H9 (cell line): ENCODE results near the gene RIOX2. TPM values are rescaled to one million over a fixed set of nuclear protein-coding genes. Genes with fewer than 3 reads are reported as not detected.

Experiments
- DNase-seq: peaks from one replicate; pipeline ENCODE4 v3.0.0-alpha.2; 2017
- H2AFZ ChIP-seq: one replicate; pipeline ENCODE4 v1.6.1; 2013; ENCODE audit warnings: mild to moderate bottlenecking, low read length, control low read depth, moderate library complexity
- H2AK5ac ChIP-seq: 2 replicates; pipeline ENCODE4 v1.6.1; 2013; ENCODE audit warnings: low read length, control low read depth, mixed read lengths; ENCODE audit not compliant: insufficient read length
- H2BK120ac ChIP-seq: one replicate; pipeline ENCODE4 v1.6.1; 2013; ENCODE audit warnings: low read depth, mild to moderate bottlenecking, low read length, control low read depth, inconsistent platforms; ENCODE audit not compliant: poor library complexity, severe bottlenecking
- H2BK12ac ChIP-seq: 2 replicates; pipeline ENCODE4 v1.6.1; 2013; ENCODE audit warnings: low read length, control low read depth, mixed read lengths, low read depth; ENCODE audit not compliant: insufficient read length
- H2BK15ac ChIP-seq: 2 replicates; pipeline ENCODE4 v1.6.1; 2013; ENCODE audit warnings: low read depth, low read length, control low read depth
- H2BK20ac ChIP-seq: one replicate; pipeline ENCODE4 v1.6.1; 2013; ENCODE audit warnings: low read depth, mild to moderate bottlenecking, low read length, control low read depth, inconsistent platforms; ENCODE audit not compliant: poor library complexity, severe bottlenecking
- H2BK5ac ChIP-seq: 2 replicates; pipeline ENCODE4 v1.6.1; 2013; ENCODE audit warnings: low read length, control low read depth, mixed read lengths; ENCODE audit not compliant: insufficient read length
- H3K14ac ChIP-seq: 2 replicates; pipeline ENCODE4 v1.6.1; 2013; ENCODE audit warnings: low read length, control low read depth; ENCODE audit not compliant: insufficient read depth
- H3K18ac ChIP-seq: 2 replicates; pipeline ENCODE4 v1.6.1; 2013; ENCODE audit warnings: low read depth, mild to moderate bottlenecking, mixed read lengths, low read length, control low read depth; ENCODE audit not compliant: insufficient read length
- H3K23ac ChIP-seq: 2 replicates; pipeline ENCODE4 v1.6.1; 2013; ENCODE audit warnings: low read length, control low read depth, mixed read lengths, low read depth; ENCODE audit not compliant: insufficient read length
- H3K23me2 ChIP-seq: 2 replicates; pipeline ENCODE4 v1.6.1; 2013; ENCODE audit warnings: low read depth, mild to moderate bottlenecking, mixed read lengths, low read length, control low read depth; ENCODE audit not compliant: insufficient read length, poor library complexity, severe bottlenecking
- H3K27ac ChIP-seq: 2 replicates; pipeline ENCODE4 v1.5.1; 2013; ENCODE audit warnings: low read length, control low read depth, mixed read lengths, low read depth; ENCODE audit not compliant: insufficient read length
- H3K27me3 ChIP-seq: 2 replicates; pipeline ENCODE4 v1.6.1; 2013; ENCODE audit warnings: low read length, control low read depth, inconsistent platforms; ENCODE audit not compliant: insufficient read depth
- H3K4ac ChIP-seq: 2 replicates; pipeline ENCODE4 v1.6.1; 2013; ENCODE audit warnings: low read depth, mild to moderate bottlenecking, control low read depth, inconsistent platforms, low read length, moderate library complexity
- H3K4me1 ChIP-seq: 2 replicates; pipeline ENCODE4 v1.6.1; 2013; ENCODE audit warnings: low read length, control low read depth, inconsistent platforms; ENCODE audit not compliant: insufficient read depth
- H3K4me2 ChIP-seq: 2 replicates; pipeline ENCODE4 v1.6.1; 2013; ENCODE audit warnings: low read length, control low read depth, mixed read lengths; ENCODE audit not compliant: insufficient read length, insufficient read depth
- H3K56ac ChIP-seq: 2 replicates; pipeline ENCODE4 v1.6.1; 2013; ENCODE audit warnings: low read depth, mild to moderate bottlenecking, mixed read lengths, low read length, control low read depth; ENCODE audit not compliant: insufficient read length
- H3K79me1 ChIP-seq: 2 replicates; pipeline ENCODE4 v1.6.1; 2013; ENCODE audit warnings: low read depth, mild to moderate bottlenecking, moderate library complexity, low read length, control low read depth, inconsistent platforms; ENCODE audit not compliant: insufficient read depth, poor library complexity, severe bottlenecking
- H3K79me2 ChIP-seq: 2 replicates; pipeline ENCODE4 v1.6.1; 2013; ENCODE audit warnings: low read length, control low read depth, inconsistent platforms; ENCODE audit not compliant: insufficient read depth
- H3K9ac ChIP-seq: 2 replicates; pipeline ENCODE4 v1.6.1; 2013; ENCODE audit warnings: low read length, control low read depth, mixed read lengths; ENCODE audit not compliant: insufficient read length; ENCODE audit errors: extremely low read depth
- H3K9me3 ChIP-seq: one replicate; pipeline ENCODE4 v1.6.1; 2013; ENCODE audit warnings: low read depth, low read length, inconsistent platforms; ENCODE audit not compliant: control insufficient read depth
- H3T11ph ChIP-seq: one replicate; pipeline ENCODE4 v1.6.1; 2013; ENCODE audit warnings: mild to moderate bottlenecking, low read length, control low read depth, inconsistent platforms
- H4K20me1 ChIP-seq: one replicate; pipeline ENCODE4 v1.6.1; 2013; ENCODE audit not compliant: control insufficient read depth, insufficient read length, insufficient read depth
- H4K5ac ChIP-seq: 2 replicates; pipeline ENCODE4 v1.6.1; 2013; ENCODE audit warnings: low read depth, mild to moderate bottlenecking, mixed read lengths, low read length, control low read depth; ENCODE audit not compliant: insufficient read length
- H4K8ac ChIP-seq: replicated peaks from 2 replicates; pipeline ENCODE4 v1.6.1; 2013; ENCODE audit warnings: low read length, control low read depth, mixed read lengths, low read depth; ENCODE audit not compliant: insufficient read length
- H4K91ac ChIP-seq: 2 replicates; pipeline ENCODE4 v1.6.1; 2013; ENCODE audit warnings: low read depth, mild to moderate bottlenecking, moderate library complexity, mixed read lengths, low read length, control low read depth; ENCODE audit not compliant: insufficient read length
- H3K27ac Mint-ChIP-seq, 3 experiments: 2 replicates in 2 of 3; 3 replicates in 1 of 3; pipeline ENCODE4 v1.8.0; 2020 to 2021; ENCODE audit warnings: mixed read lengths in 3 of 3, mild to moderate bottlenecking in 1 of 3, moderate library complexity in 1 of 3
- H3K27me3 Mint-ChIP-seq: 2 replicates; pipeline ENCODE4 v1.8.0; 2021; ENCODE audit warnings: low read depth, mild to moderate bottlenecking, moderate library complexity, mixed read lengths
- H3K36me3 Mint-ChIP-seq, 3 experiments: 2 replicates in 2 of 3; 3 replicates in 1 of 3; pipeline ENCODE4 v1.8.0; 2020 to 2021; ENCODE audit warnings: low read depth in 3 of 3, mixed read lengths in 3 of 3; ENCODE audit not compliant: insufficient read depth in 1 of 3
- H3K4me1 Mint-ChIP-seq, 2 experiments: 2 replicates each; pipeline ENCODE4 v1.8.0; 2020; ENCODE audit warnings: mixed read lengths in 2 of 2
- H3K4me3 Mint-ChIP-seq, 2 experiments: 2 replicates in 1 of 2; 3 replicates in 1 of 2; pipeline ENCODE4 v1.8.0; 2020 to 2021; ENCODE audit warnings: mild to moderate bottlenecking in 2 of 2, mixed read lengths in 2 of 2, moderate library complexity in 1 of 2
- H3K9me3 Mint-ChIP-seq, 2 experiments: 2 replicates in 1 of 2; 3 replicates in 1 of 2; pipeline ENCODE4 v1.8.0; 2020; ENCODE audit warnings: mild to moderate bottlenecking in 2 of 2, mixed read lengths in 2 of 2, moderate library complexity in 1 of 2
- CTCF ChIP-seq: fragments of 200-600 bp; sonication (generic); conservative IDR thresholded peaks from 3 replicates; pipeline ENCODE4 v1.8.0; 2021; ENCODE audit warnings: antibody characterized with exemption, mild to moderate bottlenecking
- WGBS: extraction: QIAGEN DNeasy Blood & Tissue Kit; methylation state at CpG from one replicate; pipeline ENCODE4 v1.1.7; 2013; ENCODE audit warnings: missing lambda C conversion rate, low lambda C conversion rate, mixed read lengths; ENCODE audit not compliant: insufficient read length; ENCODE audit errors: extremely low coverage; 5-methylcytosine and 5-hydroxymethylcytosine counted together
- total RNA-seq: library from RNA; stranded (reverse); gene quantifications from 2 replicates; pipeline ENCODE4 v1.2.1, GENCODE V29; 2021

The RIOX2 gene
- total RNA-seq, 1 experiment from 2014 or later = 15.5 TPM

GRCh38 chr3:97967966-97968365, 4.3 kb downstream of the RIOX2 start:
- H3K56ac ChIP-seq = no peak overlapping the region
- no peaks in the 10 kb centered on the region for H3K79me2 ChIP-seq
- no peaks in the 10 kb centered on the region for H3K27me3 ChIP-seq
- H3K79me1 ChIP-seq = no peaks in the 10 kb centered on the region
- no peaks in the 10 kb centered on the region for H3K9me3 ChIP-seq
- no peak overlapping the region for H2BK20ac ChIP-seq
- H3K4ac ChIP-seq = no peak overlapping the region
- H2BK15ac ChIP-seq = no peak overlapping the region
- H3K4me2 ChIP-seq = no peak overlapping the region
- no peaks in the 10 kb centered on the region for H3K9me3 Mint-ChIP-seq
- no peak overlapping the region for H4K8ac ChIP-seq
- H3K4me1 Mint-ChIP-seq = peaks cover 7% of the 10 kb centered on the region in 2 experiments; a peak in 3 of 4 replicates
- H2AK5ac ChIP-seq = no peak overlapping the region
- no peak overlapping the region for H4K91ac ChIP-seq
- H3K27ac Mint-ChIP-seq = no peak overlapping the region
- H4K5ac ChIP-seq = no peak overlapping the region
- H3K23ac ChIP-seq = no peak overlapping the region
- no peaks in the 10 kb centered on the region for H3K4me1 ChIP-seq
- no peak overlapping the region for H3K9ac ChIP-seq
- WGBS = no CpG with 5 or more reads among the region's 8 CpGs
- no peak overlapping the region for H2BK5ac ChIP-seq
- peaks cover 0 to 3% (median 0%) of the 10 kb centered on the region in 3 experiments; a peak in 2 of 7 replicates for H3K36me3 Mint-ChIP-seq
- H3K27me3 Mint-ChIP-seq = peaks cover 17% of the 10 kb centered on the region
- no peak overlapping the region for H2BK12ac ChIP-seq
- H2BK120ac ChIP-seq = no peak overlapping the region
- H2AFZ ChIP-seq = no peak overlapping the region
- DNase-seq = peak; percentile 56
- no peak overlapping the region for H3K18ac ChIP-seq
- H3K14ac ChIP-seq = no peak overlapping the region
- peaks cover 5% of the 10 kb centered on the region for H3K23me2 ChIP-seq
- no peaks in the 10 kb centered on the region for H4K20me1 ChIP-seq
- no peak overlapping the region for H3T11ph ChIP-seq
- no peak overlapping the region for H3K27ac ChIP-seq
- H3K4me3 Mint-ChIP-seq = no peak overlapping the region
- TF ChIP-seq CTCF = peak; percentile 63
